ENCODE results near the gene LRRC18. TPM values are rescaled to one million over a fixed set of nuclear protein-coding genes. Genes with fewer than 3 reads are reported as not detected.

The LRRC18 gene
- total RNA-seq, 1 donor from 2014 or later, result not detected

GRCh38 chr10:48913674-48914073, 26.0 kb downstream of the LRRC18 start:
- no peak for DNase-seq (ENCODE audit: low read depth in 2 of 2)

GRCh38 chr10:48910548-48910947, 29.1 kb downstream of the LRRC18 start:
- DNase-seq (ENCODE audit: low read depth in 2 of 2), result no peak

- no peak for DNase-seq (ENCODE audit: low read depth in 2 of 2)
Measured at GRCh38 chr10:48907730-48908129, 31.9 kb downstream of the LRRC18 start.

GRCh38 chr10:48906841-48907240, 32.8 kb downstream of the LRRC18 start:
- DNase-seq (ENCODE audit: low read depth in 2 of 2), result no peak

GRCh38 chr10:48905311-48905710, 34.3 kb downstream of the LRRC18 start:
- DNase-seq (ENCODE audit: low read depth in 2 of 2), result no peak

GRCh38 chr10:48904861-48905260, 34.8 kb downstream of the LRRC18 start:
- DNase-seq (ENCODE audit: low read depth in 2 of 2), result no peak

GRCh38 chr10:48903151-48903550, 36.5 kb downstream of the LRRC18 start:
- DNase-seq (ENCODE audit: low read depth in 2 of 2), result no peak

- DNase-seq (ENCODE audit: low read depth in 2 of 2), result no peak
Measured at GRCh38 chr10:48902096-48902495, 37.5 kb downstream of the LRRC18 start.

GRCh38 chr10:48901319-48901718, 38.3 kb downstream of the LRRC18 start:
- DNase-seq (ENCODE audit: low read depth in 2 of 2), result no peak

- no peak for DNase-seq (ENCODE audit: low read depth in 2 of 2)
Measured at GRCh38 chr10:48900371-48900801, 39.3 kb downstream of the LRRC18 start.

GRCh38 chr10:48899781-48900180, 39.9 kb downstream of the LRRC18 start:
- no peak for DNase-seq (ENCODE audit: low read depth in 2 of 2)

GRCh38 chr10:48898426-48898825, 41.2 kb downstream of the LRRC18 start:
- no peak for DNase-seq (ENCODE audit: low read depth in 2 of 2)

GRCh38 chr10:48897441-48897790, 42.2 kb downstream of the LRRC18 start:
- no peak for DNase-seq (ENCODE audit: low read depth in 2 of 2)

- DNase-seq (ENCODE audit: low read depth in 2 of 2), result no peak
Measured at GRCh38 chr10:48896756-48897440, 42.7 kb downstream of the LRRC18 start.

- no peak for DNase-seq (ENCODE audit: low read depth in 2 of 2)
Measured at GRCh38 chr10:48895803-48896195, 43.8 kb downstream of the LRRC18 start.

GRCh38 chr10:48894911-48895802, 44.5 kb downstream of the LRRC18 start:
- no peak for DNase-seq (ENCODE audit: low read depth in 2 of 2)

- no peak for DNase-seq (ENCODE audit: low read depth in 2 of 2)
Measured at GRCh38 chr10:48890888-48891850, 48.5 kb downstream of the LRRC18 start.

- DNase-seq (ENCODE audit: low read depth in 2 of 2), result no peak
Measured at GRCh38 chr10:48887982-48888381, 51.7 kb downstream of the LRRC18 start.

GRCh38 chr10:48885376-48885775, 54.3 kb downstream of the LRRC18 start:
- DNase-seq (ENCODE audit: low read depth in 2 of 2), result peak in 1 of 2 donors; percentile 45

GRCh38 chr10:48884179-48885045, 55.2 kb downstream of the LRRC18 start:
- no peak for DNase-seq (ENCODE audit: low read depth in 2 of 2)

GRCh38 chr10:48883701-48884100, 55.9 kb downstream of the LRRC18 start:
- DNase-seq (ENCODE audit: low read depth in 2 of 2), result no peak

All from dermis microvascular lymphatic vessel endothelial cell (primary cell).